Renal cortex interstitium (tissue), 11 donors: ENCODE measurements around the gene DDAH1. TPM values are rescaled to one million over a fixed set of nuclear protein-coding genes. Genes with fewer than 3 reads are reported as not detected.

Experiments used
- DNase-seq, 11 donors: peaks; one replicate each; pipeline ENCODE4 v3.0.0-alpha.2; 2013; ENCODE audit warnings: low read depth in 9 of 11, low spot score in 4 of 11; ENCODE audit errors: extremely low read depth in 1 of 11
- polyA plus RNA-seq, 3 donors: library from polyadenylated mRNA; unstranded; fragments of 120-200 nt; gene quantifications; one replicate each; pipeline ENCODE4 v1.2.1, GENCODE V29; 2013; ENCODE audit not compliant: insufficient read length in 3 of 3

Gene DDAH1
- polyA plus RNA-seq, 3 donors, result 109 to 131 (median 126) TPM

GRCh38 chr1:85274969-85275453 lies 189.9 kb downstream of the DDAH1 start:
- peak in 2 of 11 donors; percentile 41 to 43 for DNase-seq

GRCh38 chr1:85273397-85273796 lies 191.6 kb downstream of the DDAH1 start:
- no peak for DNase-seq

- DNase-seq, result no peak
These were observed 196.0 kb downstream of the DDAH1 start for GRCh38 chr1:85268801-85269585.

Other genes starting within 250 kb of the DDAH1 start
- gene C1orf52, start 205.5 kb downstream of the DDAH1 start, polyA plus RNA-seq, result 10 to 100 TPM; 38.4 to 48.0 (median 43.0) TPM
- gene BCL10, start 188.5 kb downstream of the DDAH1 start, polyA plus RNA-seq, result 10 to 100 TPM; 21.0 to 28.4 (median 24.7) TPM
- 100 to 1,000 TPM in 2 of 3 donors, 10 to 100 TPM in 1; 94.6 to 182 (median 125) TPM for gene CCN1, start 115.6 kb upstream of the DDAH1 start, polyA plus RNA-seq
- 10 to 100 TPM; 28.0 to 35.8 (median 30.9) TPM for gene ZNHIT6, start 243.3 kb upstream of the DDAH1 start, polyA plus RNA-seq